ENCODE measurements around the gene CASP3. TPM values are rescaled to one million over a fixed set of nuclear protein-coding genes. Genes with fewer than 3 reads are reported as not detected.
"Not testable (repeated sequence)": the region's sequence is repeated elsewhere in the genome, so short reads cannot be mapped to it uniquely, and the experiment has no call there.

The CASP3 gene
- total RNA-seq, 2 donors from 2014 or later, result 11.4 to 17.5 TPM

DNA sequence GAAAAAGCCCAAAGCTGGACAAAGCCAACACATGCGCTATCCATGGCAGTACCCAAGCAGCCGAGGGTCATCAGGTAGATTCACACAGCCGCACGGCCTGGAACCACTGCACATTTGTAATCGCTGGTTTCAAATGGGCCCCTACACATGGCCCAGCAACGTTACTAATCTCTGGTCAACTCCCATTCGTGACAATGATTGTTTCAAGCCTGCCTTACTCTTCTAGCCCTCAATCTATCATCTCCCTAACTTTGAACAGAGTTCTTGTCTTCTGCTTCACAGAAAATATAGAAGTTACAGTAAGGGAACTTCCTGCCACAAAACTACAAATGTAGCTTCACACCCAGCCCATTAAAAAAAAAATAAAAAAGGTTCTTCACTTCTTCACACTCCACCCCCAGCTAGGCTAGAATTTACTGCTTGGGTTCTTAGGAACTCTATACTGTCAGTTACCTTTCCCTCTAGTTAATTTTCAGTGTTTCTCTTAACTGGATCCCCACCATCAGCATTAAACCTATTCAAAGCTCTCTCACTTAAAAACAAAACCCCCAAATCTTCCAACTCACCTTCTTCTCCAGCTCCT lies 24.2 kb downstream of the CASP3 start:
- H3K4me1 ChIP-seq (ENCODE audit: control insufficient read depth in 1 of 2, low read depth in 2 of 2), result no peaks in the 10 kb centered on the region
- H3K27ac ChIP-seq, result no peak overlapping the region
- no peaks in the 10 kb centered on the region for H3K27me3 ChIP-seq (replicated peaks; ENCODE audit: insufficient read depth)
- TF ChIP-seq, protein P1, sequence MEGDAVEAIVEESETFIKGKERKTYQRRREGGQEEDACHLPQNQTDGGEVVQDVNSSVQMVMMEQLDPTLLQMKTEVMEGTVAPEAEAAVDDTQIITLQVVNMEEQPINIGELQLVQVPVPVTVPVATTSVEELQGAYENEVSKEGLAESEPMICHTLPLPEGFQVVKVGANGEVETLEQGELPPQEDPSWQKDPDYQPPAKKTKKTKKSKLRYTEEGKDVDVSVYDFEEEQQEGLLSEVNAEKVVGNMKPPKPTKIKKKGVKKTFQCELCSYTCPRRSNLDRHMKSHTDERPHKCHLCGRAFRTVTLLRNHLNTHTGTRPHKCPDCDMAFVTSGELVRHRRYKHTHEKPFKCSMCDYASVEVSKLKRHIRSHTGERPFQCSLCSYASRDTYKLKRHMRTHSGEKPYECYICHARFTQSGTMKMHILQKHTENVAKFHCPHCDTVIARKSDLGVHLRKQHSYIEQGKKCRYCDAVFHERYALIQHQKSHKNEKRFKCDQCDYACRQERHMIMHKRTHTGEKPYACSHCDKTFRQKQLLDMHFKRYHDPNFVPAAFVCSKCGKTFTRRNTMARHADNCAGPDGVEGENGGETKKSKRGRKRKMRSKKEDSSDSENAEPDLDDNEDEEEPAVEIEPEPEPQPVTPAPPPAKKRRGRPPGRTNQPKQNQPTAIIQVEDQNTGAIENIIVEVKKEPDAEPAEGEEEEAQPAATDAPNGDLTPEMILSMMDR (IDR thresholded peaks at IDR 0.05), result no peak
- no peak for ATAC-seq (ENCODE audit: insufficient number of reproducible peaks, low FRiP score, low read depth)
- no peak for DNase-seq (ENCODE audit: low spot score)
- no peak overlapping the region for H3K4me3 ChIP-seq
- no peaks in the 10 kb centered on the region for H3K9me3 ChIP-seq
- H3K36me3 ChIP-seq, result peaks cover 26% of the 10 kb centered on the region

GRCh38 chr4:184624504-184624903 lies 24.7 kb downstream of the CASP3 start:
- ATAC-seq (ENCODE audit: insufficient number of reproducible peaks, low FRiP score, low read depth); H3K9me3 ChIP-seq: not testable (repeated sequence)

DNA sequence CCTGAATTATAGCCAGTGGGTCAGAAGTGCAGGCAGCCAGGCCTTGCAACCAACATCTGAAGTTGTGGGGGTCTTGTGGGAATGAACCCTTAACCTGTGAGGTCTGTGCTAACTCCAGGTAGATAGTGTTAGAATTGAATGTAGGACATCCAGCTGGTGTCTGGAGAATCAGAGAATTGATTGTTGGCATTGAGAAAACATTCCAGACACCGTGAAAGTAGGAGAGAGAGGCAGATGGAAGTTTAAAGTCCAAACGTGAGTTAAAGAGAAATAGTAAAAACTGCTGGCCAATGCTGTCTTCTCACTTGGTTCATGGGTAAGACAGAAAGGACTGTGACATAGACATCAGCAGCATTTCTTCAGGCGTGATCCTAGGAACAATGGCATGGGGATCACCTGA lies 27.7 kb downstream of the CASP3 start:
- Histone ChIP-seq H3K4me3 (no peak overlapping the region), H3K27me3 (replicated peaks; ENCODE audit: insufficient read depth) (no peaks in the 10 kb centered on the region), H3K27ac (no peak overlapping the region), H3K9me3 (no peaks in the 10 kb centered on the region), H3K36me3 (peaks cover 5% of the 10 kb centered on the region), H3K4me1 (ENCODE audit: control insufficient read depth in 1 of 2, low read depth in 2 of 2) (no peaks in the 10 kb centered on the region)
- ATAC-seq (ENCODE audit: insufficient number of reproducible peaks, low FRiP score, low read depth) (no peak), DNase-seq (ENCODE audit: low spot score) (no peak)
- TF ChIP-seq, protein P1 (IDR thresholded peaks at IDR 0.05), result no peak

More at GRCh38 chr4:184624504-184624903, 24.7 kb downstream of the CASP3 start:
- not testable (repeated sequence) for DNase-seq (ENCODE audit: low spot score); H3K4me1 ChIP-seq (ENCODE audit: control insufficient read depth in 1 of 2, low read depth in 2 of 2); H3K4me3 ChIP-seq; H3K27me3 ChIP-seq (replicated peaks; ENCODE audit: insufficient read depth); H3K27ac ChIP-seq
- H3K36me3 ChIP-seq, result peaks cover 22% of the 10 kb centered on the region

GRCh38 chr4:184620212-184620867 lies 28.9 kb downstream of the CASP3 start:
- no peaks in the 10 kb centered on the region for H3K9me3 ChIP-seq
- H3K4me1 ChIP-seq (ENCODE audit: control insufficient read depth in 1 of 2, low read depth in 2 of 2), result no peaks in the 10 kb centered on the region
- H3K4me3 ChIP-seq, result no peak overlapping the region
- no peak for ATAC-seq (ENCODE audit: insufficient number of reproducible peaks, low FRiP score, low read depth)
- H3K27me3 ChIP-seq (replicated peaks; ENCODE audit: insufficient read depth), result no peaks in the 10 kb centered on the region
- H3K36me3 ChIP-seq, result no peaks in the 10 kb centered on the region
- H3K27ac ChIP-seq, result no peak overlapping the region
- TF ChIP-seq, protein P1 (IDR thresholded peaks at IDR 0.05), result no peak
- DNase-seq (ENCODE audit: low spot score), result no peak

- TF ChIP-seq, protein P1 (IDR thresholded peaks at IDR 0.05), result no peak
- Histone ChIP-seq H3K9me3 (no peaks in the 10 kb centered on the region), H3K27ac (no peak overlapping the region), H3K36me3 (no peaks in the 10 kb centered on the region), H3K4me1 (ENCODE audit: control insufficient read depth in 1 of 2, low read depth in 2 of 2) (no peaks in the 10 kb centered on the region), H3K27me3 (replicated peaks; ENCODE audit: insufficient read depth) (no peaks in the 10 kb centered on the region), H3K4me3 (no peak overlapping the region)
- DNase-seq (ENCODE audit: low spot score) (no peak), ATAC-seq (ENCODE audit: insufficient number of reproducible peaks, low FRiP score, low read depth) (no peak)
Measured at GRCh38 chr4:184617600-184618196, 31.5 kb downstream of the CASP3 start.

Measured in thoracic aorta (tissue), 2 donors.